ENCODE measurements around the gene APPL1. TPM values are rescaled to one million over a fixed set of nuclear protein-coding genes. Genes with fewer than 3 reads are reported as not detected.

The APPL1 gene
- total and polyA plus RNA-seq, 2 of the 4 experiments (the other 2 are of a cell fraction) = 9.6 to 46.2 TPM

DNA sequence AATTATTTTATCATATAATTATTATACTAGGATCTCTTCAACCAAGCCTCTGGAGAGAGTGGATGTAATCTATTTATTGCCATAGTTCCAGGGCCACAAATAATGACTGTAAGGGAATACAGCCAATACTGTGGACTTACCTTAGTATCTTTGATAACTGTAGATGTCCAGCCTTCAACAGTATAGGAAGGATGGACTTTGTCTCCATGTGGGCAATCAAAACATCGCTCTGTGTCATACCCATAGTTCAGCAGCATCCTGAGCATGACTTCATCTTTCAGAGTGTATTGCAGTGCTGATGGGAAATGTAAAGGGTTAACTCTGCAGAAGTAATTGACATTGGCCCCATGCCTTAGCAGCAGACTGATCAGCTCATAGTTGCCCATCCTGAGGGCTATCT is 50.7 kb downstream of the APPL1 start:
- dilution Hi-C loops (cut with HindIII; ENCODE audit: low sequenced_read_pairs, unreplicated experiment) = no loop called here
- Histone ChIP-seq H3K27ac (ENCODE audit: insufficient read depth, low read length) (no peak overlapping the region), H3K36me3 (ENCODE audit: control insufficient read depth, insufficient read depth, low read length) (peaks cover 4% of the 10 kb centered on the region; the same call in 1 of the 2 replicates), H4K5ac (ENCODE audit: low read depth, low read length) (no peak overlapping the region), H3K4me3 (ENCODE audit: insufficient read depth, low read depth, low read length) (no peak overlapping the region), H3K4me1 (ENCODE audit: control insufficient read depth, insufficient read depth, low read length) (peaks cover 4% of the 10 kb centered on the region), H3K4ac (ENCODE audit: low read depth, low read length) (no peak overlapping the region), H3K9me1 (ENCODE audit: insufficient read depth, low read length) (peaks cover 5% of the 10 kb centered on the region), H2BK15ac (ENCODE audit: low read depth, low read length) (no peak overlapping the region), H3K14ac (replicated peaks; ENCODE audit: low read depth, low read length) (no peak overlapping the region), H3K27me3 (ENCODE audit: control insufficient read depth, insufficient read depth, low read length) (no peaks in the 10 kb centered on the region), H3K56ac (ENCODE audit: extremely low read depth, insufficient read depth, low read length) (no peak overlapping the region), H3K18ac (ENCODE audit: low read depth, low read length) (no peak overlapping the region), H4K20me1 (ENCODE audit: insufficient read depth, low read length) (no peaks in the 10 kb centered on the region), H2BK120ac (ENCODE audit: low read depth, low read length) (no peak overlapping the region), H4K91ac (ENCODE audit: insufficient read depth, low read depth, low read length) (no peak overlapping the region), H3K79me1 (ENCODE audit: low read depth in 1 of 2, low read length in 2 of 2) (no peaks in the 10 kb centered on the region), H3K23ac (ENCODE audit: low read depth, low read length) (no peak overlapping the region), H3K4me2 (ENCODE audit: low read depth, low read length) (no peak overlapping the region), H2BK20ac (ENCODE audit: low read depth, low read length) (no peak overlapping the region), H2BK5ac (ENCODE audit: low read depth, low read length, poor library complexity, severe bottlenecking) (no peak overlapping the region), H2AFZ (replicated peaks; ENCODE audit: low read length, poor library complexity) (no peak overlapping the region), H3K9me3 (ENCODE audit: control insufficient read depth, insufficient read depth, low read length) (peaks cover 3% of the 10 kb centered on the region; the same call in 1 of the 2 replicates), H4K8ac (ENCODE audit: low read depth in 2 of 2, low read length in 2 of 2) (no peak overlapping the region), H2AK9ac (replicated peaks; ENCODE audit: low read depth, low read length, poor library complexity) (no peak overlapping the region), H2AK5ac (ENCODE audit: low read depth, low read length) (no peak overlapping the region), H3K9ac (ENCODE audit: low read depth, low read length) (no peak overlapping the region)
- POLR2A ChIA-PET (ENCODE audit: unreplicated experiment) = no interaction called here
- in situ Hi-C loops (cut with MboI; ENCODE audit: low sequenced_read_pairs) = no loop called here
- no peak for TF ChIP-seq POLR2A (IDR thresholded peaks at IDR 0.05; ENCODE audit: low read depth, low read length)
- BruUV-seq (replicated peaks) = no TSS peak
- 100% methylated on average over 1 of the region's 1 CpG; no CpG with 5 or more reads in 1 of the 2 experiments for WGBS, 2 experiments (ENCODE audit: extremely low coverage in 2 of 2, insufficient read length in 1 of 2)
- intact Hi-C loops (cut with micrococcal nuclease) = no loop called here
- CTCF ChIA-PET = no interaction called here
- no peak for ATAC-seq (ENCODE audit: low read depth)
- DNase-seq = peak; percentile 2

Data from IMR-90 (cell line).